ENCODE results near the gene CASTOR2.
"Not testable (repeated sequence)": the region's sequence is repeated elsewhere in the genome, so short reads cannot be mapped to it uniquely, and the experiment has no call there.

The CASTOR2 gene

DNA sequence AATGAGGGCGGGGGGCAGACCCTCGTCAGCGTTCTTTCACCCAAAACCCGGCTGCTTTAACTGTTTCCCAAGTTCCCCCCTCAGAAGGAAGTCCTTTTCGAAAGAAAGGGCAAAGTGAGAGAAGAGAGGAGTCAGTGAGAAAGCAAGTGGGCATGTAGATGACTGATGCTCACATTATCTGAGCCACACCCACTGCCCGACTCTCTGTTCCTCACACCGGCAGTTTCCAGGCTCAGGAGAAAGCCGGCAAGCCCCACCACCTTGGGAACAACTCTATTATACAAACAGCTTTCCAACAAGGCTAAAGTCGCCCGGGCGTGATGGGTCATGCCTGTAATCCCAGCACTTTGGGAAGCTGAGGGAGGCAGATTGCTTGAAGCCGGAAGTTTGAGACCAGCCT lies 86.0 kb downstream of the CASTOR2 start:
- no peak for DNase-seq (ENCODE audit: low read depth, low spot score)

GRCh38 chr7:75054744-75055143 lies 90.2 kb downstream of the CASTOR2 start:
- no peak for DNase-seq (ENCODE audit: low read depth, low spot score)

GRCh38 chr7:75055155-75055554 lies 90.7 kb downstream of the CASTOR2 start:
- no peak for DNase-seq (ENCODE audit: low read depth, low spot score)

DNA sequence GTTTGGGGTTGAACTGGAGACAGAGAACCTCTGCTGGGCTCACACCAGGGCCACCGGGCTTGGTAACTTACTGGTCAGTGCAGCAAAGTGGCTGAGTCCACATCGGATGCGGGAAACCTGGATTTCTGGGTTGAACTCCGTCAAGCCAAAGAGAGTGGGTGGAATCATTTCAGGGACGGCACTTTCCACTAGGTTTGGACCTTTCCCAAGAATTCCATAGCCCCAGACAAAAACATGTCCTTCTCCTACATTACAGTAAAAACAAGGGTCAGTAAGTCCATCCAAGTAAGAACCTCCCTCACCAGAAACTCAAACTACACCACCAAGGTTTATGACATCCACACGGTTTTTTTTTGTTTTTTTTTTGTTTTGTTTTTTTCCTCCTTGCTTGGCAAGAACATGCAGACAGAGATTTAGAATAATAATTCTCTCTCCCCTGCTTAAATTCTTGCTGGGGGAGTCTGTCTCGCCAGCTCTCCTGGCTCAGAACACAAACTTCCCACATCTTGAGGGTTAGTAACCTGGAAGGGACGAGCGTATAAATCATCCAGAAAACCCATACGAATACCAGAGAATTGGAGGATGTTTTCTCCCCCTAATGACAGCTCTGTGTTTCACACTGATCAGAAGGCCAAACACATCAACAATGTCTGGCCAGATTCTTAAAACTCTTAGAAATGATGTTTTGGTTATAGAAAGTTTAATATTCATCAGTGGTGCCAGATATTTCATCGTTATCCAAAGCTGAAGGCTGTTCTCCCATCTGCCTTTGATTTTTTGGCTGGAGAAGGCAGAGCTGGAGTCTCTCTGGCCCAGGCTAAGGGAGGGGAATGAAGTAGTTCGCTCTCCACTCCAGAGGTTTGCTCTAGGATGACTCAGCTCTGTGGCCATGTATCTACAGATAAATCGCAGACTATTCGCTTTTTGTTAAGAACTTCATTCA lies 91.6 kb downstream of the CASTOR2 start:
- DNase-seq (ENCODE audit: low read depth, low spot score): no peak

DNA sequence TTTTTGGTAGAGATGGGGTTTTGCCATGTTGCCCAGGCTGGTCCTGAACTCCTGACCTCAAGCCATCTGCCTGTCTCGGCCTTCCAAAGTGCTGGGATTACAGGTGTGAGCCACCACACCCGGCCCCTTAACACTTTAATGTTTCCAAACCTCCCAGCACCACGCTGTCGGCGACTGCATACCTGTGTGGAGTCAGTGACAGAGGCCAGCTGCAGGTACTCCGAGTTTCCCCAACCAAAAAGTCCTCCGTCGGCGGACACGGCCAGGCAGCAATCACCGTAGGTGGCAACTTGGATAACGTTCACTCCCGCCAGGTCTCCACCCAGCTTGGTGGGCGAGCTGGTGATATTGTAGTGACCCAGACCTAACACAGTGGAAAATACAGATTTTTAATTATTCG lies 93.9 kb downstream of the CASTOR2 start:
- DNase-seq (ENCODE audit: low read depth, low spot score): no peak

- no peak for DNase-seq (ENCODE audit: low read depth, low spot score)
Observed at GRCh38 chr7:75064291-75064690, 99.8 kb downstream of the CASTOR2 start.

- no peak for DNase-seq (ENCODE audit: low read depth, low spot score)
Observed at GRCh38 chr7:75064801-75065200, 100.3 kb downstream of the CASTOR2 start.

DNA sequence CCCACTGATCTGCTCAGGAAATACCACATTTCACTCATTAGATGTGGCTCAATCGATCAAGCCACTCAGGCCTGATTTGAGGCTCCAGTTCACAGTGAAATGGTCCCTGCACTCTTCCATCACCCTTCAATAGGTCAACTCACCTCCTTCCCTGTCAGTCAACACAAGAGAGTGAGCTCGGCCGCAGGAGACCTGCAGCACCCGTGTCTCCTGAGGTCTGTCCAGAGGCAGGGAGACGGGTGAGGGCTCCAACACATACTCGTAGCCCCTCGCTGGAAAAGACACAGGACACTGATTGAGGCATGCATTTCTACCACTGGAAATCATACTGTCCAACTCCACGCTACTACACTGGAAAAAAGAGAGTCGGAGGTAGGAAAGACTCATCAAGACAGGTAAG lies 102.0 kb downstream of the CASTOR2 start:
- DNase-seq (ENCODE audit: low read depth, low spot score): no peak

DNA sequence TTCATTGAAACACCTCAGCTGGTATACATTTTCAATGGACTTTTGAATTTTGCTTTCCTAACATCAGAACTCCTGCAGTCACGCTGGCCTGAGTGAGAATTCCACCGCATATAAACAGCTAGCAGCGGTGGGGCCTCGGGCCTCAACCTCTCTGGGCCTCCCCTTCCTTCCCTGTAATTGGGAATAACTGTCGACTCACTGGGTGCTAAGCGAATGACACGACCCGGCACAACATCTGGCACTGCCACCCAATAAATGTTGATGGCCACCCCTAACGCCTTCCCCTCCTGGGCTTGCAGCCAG lies 108.4 kb downstream of the CASTOR2 start:
- DNase-seq (ENCODE audit: low read depth, low spot score): no peak

GRCh38 chr7:75074262-75074641 lies 109.7 kb downstream of the CASTOR2 start:
- DNase-seq (ENCODE audit: low read depth, low spot score): not testable (repeated sequence)
